A673 (cell line): ENCODE results near the gene CUTA.

Experiments used
- CTCF ChIP-seq: fragments of 300-800, 200-600 bp; sonication (generic); conservative IDR thresholded peaks from 2 replicates; pipeline ENCODE4 v1.5.1; 2017; ENCODE audit warnings: low read depth, mild to moderate bottlenecking, antibody characterized with exemption, low read length, moderate library complexity, mixed read lengths
- EZH2 ChIP-seq: fragments of 200-600 bp; sonication (generic); IDR thresholded peaks from 2 replicates; pipeline ENCODE4 v1.6.1; 2017; ENCODE audit warnings: borderline replicate concordance, low read depth, mild to moderate bottlenecking, mixed read lengths, antibody characterized with exemption, low read length; ENCODE audit not compliant: poor library complexity, severe bottlenecking

- TF ChIP-seq CTCF (no peak), EZH2 (no peak)
Observed at GRCh38 chr6:33367009-33367714, 50.7 kb downstream of the CUTA start.
